ENCODE measurements around the gene FAT4. TPM values are rescaled to one million over a fixed set of nuclear protein-coding genes. Genes with fewer than 3 reads are reported as not detected.

FAT4 gene
- total and polyA plus RNA-seq, 9 of the 15 experiments (the other 6 are each of a cell fraction or from before 2014, with no cell fraction given), result 0.01 TPM; not detected in 8

GRCh38 chr4:125353131-125353530, 38.4 kb downstream of the FAT4 start (continued):
- no peak for TF ChIP-seq FOXO4 (CRISPR knock-in tag; IDR thresholded peaks at IDR 0.05)
- TF ChIP-seq IRF2 (CRISPR knock-in tag; IDR thresholded peaks at IDR 0.05), result no peak
- no peak for TF ChIP-seq RBM15 (IDR thresholded peaks at IDR 0.05; ENCODE audit: insufficient read depth, low read length)
- no peak for TF ChIP-seq RBBP5 (IDR thresholded peaks at IDR 0.05; ENCODE audit: borderline replicate concordance, insufficient read depth, low read length, poor library complexity, severe bottlenecking)
- no peak for TF ChIP-seq ZNF41 (CRISPR knock-in tag; conservative IDR thresholded peaks at IDR 0.05)

- CTCF ChIA-PET (ENCODE audit: low intra/inter-chr PET ratio), result no interaction called here
- H3K79me2 ChIP-seq (ENCODE audit: control insufficient read depth, insufficient read depth, low read length), result no peaks in the 10 kb centered on the region
- no peak overlapping the region for H2AFZ ChIP-seq (ENCODE audit: low read depth, low read length)
- BruUV-seq (replicated peaks), result no TSS peak
- DNase-seq (ENCODE audit: extremely low read depth in 1 of 4, low spot score in 3 of 4), result no peak
- no peak overlapping the region for H3K27ac ChIP-seq (ENCODE audit: extremely low read depth, low read depth, low read length)
- no peaks in the 10 kb centered on the region for H3K36me3 ChIP-seq (ENCODE audit: control insufficient read depth, insufficient read depth, low read length)
- no peaks in the 10 kb centered on the region for H3K9me3 ChIP-seq (replicated peaks; ENCODE audit: control insufficient read depth, insufficient read depth, low read depth, low read length)
- H3K4me1 ChIP-seq (replicated peaks in 1 of 2; ENCODE audit: control insufficient read depth in 2 of 2, insufficient read depth in 2 of 2, low read length in 2 of 2), result no peaks in the 10 kb centered on the region
- in situ Hi-C loops (cut with MboI), result no loop called here
- H4K20me1 ChIP-seq (replicated peaks; ENCODE audit: control insufficient read depth, insufficient read depth, low read length), result no peaks in the 10 kb centered on the region
- H3K4me3 ChIP-seq, result no peak overlapping the region
- no peak overlapping the region for H3K4me2 ChIP-seq (ENCODE audit: insufficient read depth, low read length)
- H3K9me1 ChIP-seq (ENCODE audit: control insufficient read depth, insufficient read depth, low read length), result no peaks in the 10 kb centered on the region
- 0% methylated on average over 2 of the region's 2 CpGs for WGBS (ENCODE audit: insufficient coverage, low coverage, missing lambda C conversion rate)
- no peak overlapping the region for H3K9ac ChIP-seq (ENCODE audit: insufficient read depth in 1 of 2, low read depth in 2 of 2, low read length in 2 of 2)
- ATAC-seq, result no peak
- FAIRE-seq, result no peak
- intact Hi-C loops (cut with micrococcal nuclease), result no loop called here
- H3K27me3 ChIP-seq (ENCODE audit: control insufficient read depth in 2 of 2, insufficient read depth in 2 of 2, low read length in 2 of 2), result no peaks in the 10 kb centered on the region
- POLR2A ChIA-PET, result no interaction called here
- TF ChIP-seq THRAP3 (IDR thresholded peaks at IDR 0.05; ENCODE audit: borderline replicate concordance) (no peak), RNF219 (CRISPR knock-in tag; IDR thresholded peaks at IDR 0.05) (no peak), BDP1 (IDR thresholded peaks at IDR 0.05; ENCODE audit: insufficient read depth, insufficient read length) (no peak), CREM (IDR thresholded peaks at IDR 0.05; ENCODE audit: low read depth) (no peak), TARDBP (IDR thresholded peaks at IDR 0.05) (no peak), CHD2 (IDR thresholded peaks at IDR 0.05; ENCODE audit: low read depth, low read length) (no peak), PATZ1 (CRISPR knock-in tag; IDR thresholded peaks at IDR 0.05; ENCODE audit: borderline replicate concordance) (no peak), NR2F6 (CRISPR knock-in tag; IDR thresholded peaks at IDR 0.05) (no peak), NFYB (IDR thresholded peaks at IDR 0.05; ENCODE audit: extremely low read depth, insufficient read length) (no peak), TRIM25 (IDR thresholded peaks at IDR 0.05; ENCODE audit: borderline replicate concordance) (no peak)
These were observed 41.0 kb downstream of the FAT4 start for GRCh38 chr4:125355791-125356190.
